Neural crest cell (in vitro differentiated cells): ENCODE data around the gene DNM3. TPM values are rescaled to one million over a fixed set of nuclear protein-coding genes. Genes with fewer than 3 reads are reported as not detected.

ENCODE experiments used
- DNase-seq: peaks from one replicate; pipeline ENCODE4 v3.0.0; 2021; ENCODE audit warnings: low read depth, mixed read lengths, low spot score
- H3K27ac Mint-ChIP-seq: one replicate; pipeline ENCODE4 v1.8.0; 2021; ENCODE audit warnings: mild to moderate bottlenecking, mixed read lengths; ENCODE audit not compliant: unreplicated experiment
- H3K27me3 Mint-ChIP-seq: 2 replicates; pipeline ENCODE4 v1.8.0; 2021; ENCODE audit warnings: low read depth, mild to moderate bottlenecking, mixed read lengths
- H3K36me3 Mint-ChIP-seq: 2 replicates; pipeline ENCODE4 v1.8.0; 2021; ENCODE audit warnings: low read depth, mild to moderate bottlenecking, mixed read lengths
- H3K4me1 Mint-ChIP-seq: 2 replicates; pipeline ENCODE4 v1.8.0; 2021; ENCODE audit warnings: mixed read lengths
- H3K4me3 Mint-ChIP-seq: one replicate; pipeline ENCODE4 v1.8.0; 2021; ENCODE audit warnings: mild to moderate bottlenecking, mixed read lengths
- H3K9me3 Mint-ChIP-seq: 2 replicates; pipeline ENCODE4 v1.8.0; 2021; ENCODE audit warnings: mixed read lengths
- total RNA-seq: library from RNA; stranded (reverse); gene quantifications from 2 replicates; pipeline ENCODE4 v1.2.1, GENCODE V29; 2021
- TF ChIP-seq, protein P1 (sequence below): fragments of 200-600 bp; sonication (generic); conservative IDR thresholded peaks from 2 replicates; pipeline ENCODE4 v1.5.0; 2021; ENCODE audit warnings: antibody characterized with exemption, mild to moderate bottlenecking

DNM3 gene
- total RNA-seq, 1 donor from 2014 or later = 3.5 TPM

DNA sequence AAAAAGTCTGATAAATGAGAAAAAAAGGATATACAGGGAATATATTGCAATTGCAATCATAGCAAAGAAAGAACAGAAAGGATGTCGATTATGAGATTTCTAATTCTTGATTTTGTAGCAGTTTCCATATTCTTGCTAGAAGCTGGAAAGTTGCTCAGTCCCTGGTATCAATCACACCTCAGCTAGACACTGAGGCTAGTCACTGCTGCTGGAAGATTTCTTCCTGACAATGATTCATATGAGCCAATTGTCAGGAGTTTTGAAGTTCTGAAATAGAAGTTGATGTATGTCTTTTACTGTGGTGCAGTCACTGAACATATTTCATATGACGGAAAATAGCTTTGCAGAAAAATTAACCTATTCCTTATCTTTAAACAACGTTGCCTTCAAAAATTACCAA is 370.8 kb downstream of the DNM3 start:
- H3K9me3 Mint-ChIP-seq = no peaks in the 10 kb centered on the region
- H3K27me3 Mint-ChIP-seq = no peaks in the 10 kb centered on the region
- no peaks in the 10 kb centered on the region for H3K36me3 Mint-ChIP-seq
- no peak for DNase-seq
- H3K4me1 Mint-ChIP-seq = no peaks in the 10 kb centered on the region
- TF ChIP-seq, protein P1, sequence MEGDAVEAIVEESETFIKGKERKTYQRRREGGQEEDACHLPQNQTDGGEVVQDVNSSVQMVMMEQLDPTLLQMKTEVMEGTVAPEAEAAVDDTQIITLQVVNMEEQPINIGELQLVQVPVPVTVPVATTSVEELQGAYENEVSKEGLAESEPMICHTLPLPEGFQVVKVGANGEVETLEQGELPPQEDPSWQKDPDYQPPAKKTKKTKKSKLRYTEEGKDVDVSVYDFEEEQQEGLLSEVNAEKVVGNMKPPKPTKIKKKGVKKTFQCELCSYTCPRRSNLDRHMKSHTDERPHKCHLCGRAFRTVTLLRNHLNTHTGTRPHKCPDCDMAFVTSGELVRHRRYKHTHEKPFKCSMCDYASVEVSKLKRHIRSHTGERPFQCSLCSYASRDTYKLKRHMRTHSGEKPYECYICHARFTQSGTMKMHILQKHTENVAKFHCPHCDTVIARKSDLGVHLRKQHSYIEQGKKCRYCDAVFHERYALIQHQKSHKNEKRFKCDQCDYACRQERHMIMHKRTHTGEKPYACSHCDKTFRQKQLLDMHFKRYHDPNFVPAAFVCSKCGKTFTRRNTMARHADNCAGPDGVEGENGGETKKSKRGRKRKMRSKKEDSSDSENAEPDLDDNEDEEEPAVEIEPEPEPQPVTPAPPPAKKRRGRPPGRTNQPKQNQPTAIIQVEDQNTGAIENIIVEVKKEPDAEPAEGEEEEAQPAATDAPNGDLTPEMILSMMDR = no peak
- no peak overlapping the region for H3K27ac Mint-ChIP-seq
- H3K4me3 Mint-ChIP-seq = no peak overlapping the region

DNA sequence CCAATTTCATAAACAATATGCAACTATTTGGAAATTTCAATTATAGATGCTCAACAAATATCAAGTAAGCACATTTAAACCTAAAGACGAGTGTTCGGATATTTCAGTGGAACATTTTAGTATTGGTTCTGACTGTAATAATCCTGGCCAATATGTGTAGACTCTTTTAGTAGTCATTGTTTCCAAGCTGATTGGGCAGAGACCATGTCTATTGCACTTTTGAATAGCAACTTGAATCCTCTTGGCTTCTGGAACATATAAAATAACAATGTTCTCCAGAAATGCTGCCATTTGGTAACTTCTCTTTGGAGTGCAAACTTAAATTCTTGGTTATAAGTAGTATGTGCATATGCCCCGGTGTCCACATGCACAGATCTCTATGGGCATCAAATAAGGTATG is 373.7 kb downstream of the DNM3 start:
- DNase-seq = no peak
- H3K27ac Mint-ChIP-seq = no peak overlapping the region
- H3K27me3 Mint-ChIP-seq = no peaks in the 10 kb centered on the region
- H3K9me3 Mint-ChIP-seq = no peaks in the 10 kb centered on the region
- H3K36me3 Mint-ChIP-seq = no peaks in the 10 kb centered on the region
- no peak overlapping the region for H3K4me3 Mint-ChIP-seq
- TF ChIP-seq, protein P1 = no peak
- peaks cover 4% of the 10 kb centered on the region for H3K4me1 Mint-ChIP-seq

DNA sequence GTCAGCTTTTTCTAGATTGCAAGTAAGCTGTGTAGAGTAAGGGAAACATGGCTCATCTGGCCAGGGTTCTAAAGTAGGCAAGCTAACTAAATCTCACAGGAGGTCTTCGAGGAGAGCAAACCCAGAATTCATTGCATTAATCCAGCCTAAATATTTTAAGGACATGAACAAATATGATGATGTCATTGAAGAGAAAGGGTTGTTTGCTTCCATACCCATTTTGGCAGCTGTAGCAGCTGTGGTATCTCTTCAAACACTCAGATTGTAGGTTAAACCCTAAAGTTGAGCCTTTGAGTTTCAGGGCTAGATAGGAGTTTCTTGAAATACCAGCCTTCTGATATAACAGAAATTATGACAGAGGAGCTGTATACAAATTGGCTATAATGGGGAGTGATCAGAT is 378.7 kb downstream of the DNM3 start:
- Mint-ChIP-seq H3K27me3 (no peaks in the 10 kb centered on the region), H3K27ac (no peak overlapping the region), H3K36me3 (no peaks in the 10 kb centered on the region), H3K4me1 (peaks cover 4% of the 10 kb centered on the region), H3K4me3 (no peak overlapping the region), H3K9me3 (peaks cover 6% of the 10 kb centered on the region)
- TF ChIP-seq, protein P1 = no peak
- DNase-seq = no peak

DNA sequence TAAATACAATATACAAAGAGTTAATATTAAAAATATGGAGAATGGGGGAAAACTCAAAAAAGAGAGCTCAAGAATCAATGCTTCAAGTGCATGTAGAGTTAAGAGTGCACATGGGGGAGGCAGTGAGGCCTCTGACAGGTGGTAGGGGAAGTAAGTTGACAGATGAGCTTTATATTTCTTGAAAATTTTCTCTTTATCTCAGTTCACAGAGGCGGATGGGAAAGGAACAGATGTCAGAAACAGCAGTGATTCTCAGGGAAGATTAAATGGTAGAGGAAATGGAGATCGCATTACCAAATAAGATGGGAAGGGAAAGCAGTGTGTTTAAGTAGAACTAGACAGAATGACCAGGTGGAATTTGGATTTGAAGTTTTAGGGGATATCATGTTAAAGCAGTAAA is 379.1 kb downstream of the DNM3 start:
- H3K27me3 Mint-ChIP-seq = no peaks in the 10 kb centered on the region
- no peak overlapping the region for H3K4me3 Mint-ChIP-seq
- TF ChIP-seq, protein P1 = no peak
- H3K9me3 Mint-ChIP-seq = peaks cover 6% of the 10 kb centered on the region
- H3K36me3 Mint-ChIP-seq = no peaks in the 10 kb centered on the region
- no peak overlapping the region for H3K27ac Mint-ChIP-seq
- peaks cover 4% of the 10 kb centered on the region for H3K4me1 Mint-ChIP-seq
- no peak for DNase-seq

DNA sequence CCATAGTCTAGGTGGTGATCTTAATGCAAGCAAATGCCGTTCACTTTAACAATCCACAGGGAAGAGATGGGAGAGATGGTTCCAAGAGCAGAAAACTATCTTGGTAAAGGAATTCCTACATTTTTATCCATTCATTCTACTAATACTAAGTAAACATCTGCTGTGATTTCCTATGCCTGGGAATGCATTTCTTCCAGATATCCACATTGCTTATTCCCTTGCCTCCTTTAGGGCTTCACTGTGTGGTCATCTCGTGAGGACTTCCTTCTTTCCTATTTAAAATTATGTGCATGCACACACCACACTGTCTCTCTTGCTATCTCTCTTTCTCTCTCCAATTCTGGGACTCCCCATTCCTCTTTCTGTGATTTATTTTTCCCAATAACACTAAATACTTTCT is 380.1 kb downstream of the DNM3 start:
- H3K27ac Mint-ChIP-seq = no peak overlapping the region
- H3K27me3 Mint-ChIP-seq = no peaks in the 10 kb centered on the region
- H3K4me3 Mint-ChIP-seq = no peak overlapping the region
- peaks cover 4% of the 10 kb centered on the region for H3K4me1 Mint-ChIP-seq
- H3K9me3 Mint-ChIP-seq = peaks cover 6% of the 10 kb centered on the region
- no peak for DNase-seq
- TF ChIP-seq, protein P1 = no peak
- no peaks in the 10 kb centered on the region for H3K36me3 Mint-ChIP-seq

DNA sequence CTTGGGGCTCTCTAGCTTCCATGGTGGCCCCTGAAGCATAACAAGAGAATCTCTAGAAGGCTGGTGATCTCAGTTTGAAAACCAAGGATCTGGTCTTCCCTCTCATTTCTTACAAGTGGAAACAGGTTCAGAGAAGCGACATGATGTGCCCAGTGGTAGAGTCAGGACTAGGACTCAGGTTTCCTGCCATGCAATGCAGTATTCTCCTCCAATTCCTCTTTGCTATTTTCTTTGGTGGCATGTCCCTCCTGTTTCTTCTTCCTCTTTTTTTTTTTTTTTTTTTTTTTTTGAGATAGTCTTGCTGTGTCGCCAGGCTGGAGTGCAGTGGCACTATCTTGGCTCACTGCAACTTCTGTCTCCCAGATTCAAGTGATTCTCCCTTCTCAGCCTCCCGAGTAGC is 383.6 kb downstream of the DNM3 start:
- TF ChIP-seq, protein P1 = no peak
- no peak for DNase-seq
- H3K27ac Mint-ChIP-seq = no peak overlapping the region
- H3K36me3 Mint-ChIP-seq = no peaks in the 10 kb centered on the region
- no peaks in the 10 kb centered on the region for H3K27me3 Mint-ChIP-seq
- no peaks in the 10 kb centered on the region for H3K4me1 Mint-ChIP-seq
- peaks cover 6% of the 10 kb centered on the region for H3K9me3 Mint-ChIP-seq
- H3K4me3 Mint-ChIP-seq = no peak overlapping the region
